ENCODE results near the gene PRADC1.

DNA sequence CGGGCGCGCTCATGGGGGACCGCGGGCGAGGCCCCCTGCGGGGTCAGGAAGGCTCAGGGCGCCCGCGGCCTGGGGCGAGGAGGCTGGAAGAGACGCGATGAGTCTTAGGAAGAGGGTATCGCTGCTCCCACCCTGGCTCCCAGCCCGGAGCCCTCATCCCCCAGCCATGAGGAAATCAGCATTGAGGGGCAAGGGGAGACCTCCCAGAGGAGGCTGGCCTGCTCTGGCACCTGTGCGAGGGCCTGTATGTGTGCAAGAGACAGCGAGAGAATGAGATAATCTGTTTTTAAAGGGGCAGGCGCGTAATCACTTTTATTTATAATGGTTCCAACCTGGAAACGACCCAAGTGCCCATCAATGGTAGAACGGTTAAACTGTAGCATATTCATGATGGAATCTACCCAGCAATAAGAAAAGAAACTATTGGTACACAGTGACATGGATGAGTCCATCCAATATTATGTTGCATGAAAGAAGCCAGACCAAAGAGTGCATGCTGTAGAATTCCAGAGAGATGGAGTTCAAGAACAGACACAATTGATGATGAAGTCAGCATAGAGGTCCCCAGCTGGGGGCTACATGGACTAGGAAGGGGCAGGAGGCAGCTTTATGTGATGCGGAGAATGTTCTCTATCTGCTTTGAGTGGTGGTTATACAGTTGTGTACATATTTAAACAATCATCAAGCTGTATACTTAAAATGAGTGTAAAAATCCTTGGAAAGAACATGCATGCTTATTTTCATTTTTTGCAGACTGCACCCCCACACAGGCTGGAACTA, 36.8 kb upstream of the PRADC1 start:
- TF ChIP-seq, protein P1, sequence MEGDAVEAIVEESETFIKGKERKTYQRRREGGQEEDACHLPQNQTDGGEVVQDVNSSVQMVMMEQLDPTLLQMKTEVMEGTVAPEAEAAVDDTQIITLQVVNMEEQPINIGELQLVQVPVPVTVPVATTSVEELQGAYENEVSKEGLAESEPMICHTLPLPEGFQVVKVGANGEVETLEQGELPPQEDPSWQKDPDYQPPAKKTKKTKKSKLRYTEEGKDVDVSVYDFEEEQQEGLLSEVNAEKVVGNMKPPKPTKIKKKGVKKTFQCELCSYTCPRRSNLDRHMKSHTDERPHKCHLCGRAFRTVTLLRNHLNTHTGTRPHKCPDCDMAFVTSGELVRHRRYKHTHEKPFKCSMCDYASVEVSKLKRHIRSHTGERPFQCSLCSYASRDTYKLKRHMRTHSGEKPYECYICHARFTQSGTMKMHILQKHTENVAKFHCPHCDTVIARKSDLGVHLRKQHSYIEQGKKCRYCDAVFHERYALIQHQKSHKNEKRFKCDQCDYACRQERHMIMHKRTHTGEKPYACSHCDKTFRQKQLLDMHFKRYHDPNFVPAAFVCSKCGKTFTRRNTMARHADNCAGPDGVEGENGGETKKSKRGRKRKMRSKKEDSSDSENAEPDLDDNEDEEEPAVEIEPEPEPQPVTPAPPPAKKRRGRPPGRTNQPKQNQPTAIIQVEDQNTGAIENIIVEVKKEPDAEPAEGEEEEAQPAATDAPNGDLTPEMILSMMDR (IDR thresholded peaks at IDR 0.05; ENCODE audit: extremely low read depth in 1 of 2, insufficient read depth in 1 of 2, low read depth in 1 of 2, low read length in 2 of 2): no peak
- no peak for TF ChIP-seq JUN (IDR thresholded peaks at IDR 0.05; ENCODE audit: borderline replicate concordance, insufficient read depth, insufficient read length, low read depth)
- no peak for TF ChIP-seq POLR2A (IDR thresholded peaks at IDR 0.05; ENCODE audit: low read depth, low read length)
- no peak for TF ChIP-seq POLR2AphosphoS5 (IDR thresholded peaks at IDR 0.05; ENCODE audit: insufficient read depth, low read depth, low read length)
- TF ChIP-seq EZH2 (IDR thresholded peaks at IDR 0.05; ENCODE audit: borderline replicate concordance, low read depth, low read length, severe bottlenecking): no peak
- TF ChIP-seq, protein P2, sequence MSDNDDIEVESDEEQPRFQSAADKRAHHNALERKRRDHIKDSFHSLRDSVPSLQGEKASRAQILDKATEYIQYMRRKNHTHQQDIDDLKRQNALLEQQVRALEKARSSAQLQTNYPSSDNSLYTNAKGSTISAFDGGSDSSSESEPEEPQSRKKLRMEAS (IDR thresholded peaks at IDR 0.05; ENCODE audit: insufficient read depth, insufficient read length): no peak
